ENCODE measurements around the gene FAM72B.
"Not testable (repeated sequence)": the region's sequence is repeated elsewhere in the genome, so short reads cannot be mapped to it uniquely, and the experiment has no call there.

DNA sequence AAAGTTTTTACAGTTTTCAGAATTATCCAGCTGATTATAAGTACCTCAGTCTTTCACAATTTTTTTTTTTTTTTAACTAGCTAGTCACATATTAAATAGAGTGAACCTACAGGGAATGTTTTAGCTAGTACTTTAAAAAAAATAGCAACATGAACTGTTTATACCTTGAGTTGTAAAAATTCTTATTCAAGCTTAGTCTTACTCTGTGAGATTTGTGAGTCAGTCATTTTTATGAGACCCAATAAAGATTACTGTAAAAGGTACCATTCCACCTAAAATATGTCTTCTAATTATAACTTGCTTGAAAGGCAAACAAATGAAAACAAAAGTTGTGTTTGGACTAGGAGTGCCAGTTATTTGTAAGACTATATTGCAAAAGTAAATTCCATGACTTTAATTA lies 5.9 kb downstream of the FAM72B start:
- TF ChIP-seq, protein P1, sequence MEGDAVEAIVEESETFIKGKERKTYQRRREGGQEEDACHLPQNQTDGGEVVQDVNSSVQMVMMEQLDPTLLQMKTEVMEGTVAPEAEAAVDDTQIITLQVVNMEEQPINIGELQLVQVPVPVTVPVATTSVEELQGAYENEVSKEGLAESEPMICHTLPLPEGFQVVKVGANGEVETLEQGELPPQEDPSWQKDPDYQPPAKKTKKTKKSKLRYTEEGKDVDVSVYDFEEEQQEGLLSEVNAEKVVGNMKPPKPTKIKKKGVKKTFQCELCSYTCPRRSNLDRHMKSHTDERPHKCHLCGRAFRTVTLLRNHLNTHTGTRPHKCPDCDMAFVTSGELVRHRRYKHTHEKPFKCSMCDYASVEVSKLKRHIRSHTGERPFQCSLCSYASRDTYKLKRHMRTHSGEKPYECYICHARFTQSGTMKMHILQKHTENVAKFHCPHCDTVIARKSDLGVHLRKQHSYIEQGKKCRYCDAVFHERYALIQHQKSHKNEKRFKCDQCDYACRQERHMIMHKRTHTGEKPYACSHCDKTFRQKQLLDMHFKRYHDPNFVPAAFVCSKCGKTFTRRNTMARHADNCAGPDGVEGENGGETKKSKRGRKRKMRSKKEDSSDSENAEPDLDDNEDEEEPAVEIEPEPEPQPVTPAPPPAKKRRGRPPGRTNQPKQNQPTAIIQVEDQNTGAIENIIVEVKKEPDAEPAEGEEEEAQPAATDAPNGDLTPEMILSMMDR (conservative IDR thresholded peaks at IDR 0.05; ENCODE audit: low read length): not testable (repeated sequence)
- not testable (repeated sequence) for TF ChIP-seq EZH2phosphoT487 (IDR thresholded peaks at IDR 0.05; ENCODE audit: borderline replicate concordance)
